GM21825 (cell line): ENCODE data around the gene PRKN.

ENCODE experiments used
- ATAC-seq: cut with Tn5 transposase; IDR thresholded peaks from one replicate; pipeline ENCODE4 v1.9.1; 2021; ENCODE audit warnings: mild to moderate bottlenecking, moderate library complexity; ENCODE audit not compliant: unreplicated experiment

PRKN gene

GRCh38 chr6:161414707-161415106 is 1312.9 kb downstream of the PRKN start:
- no peak for ATAC-seq

GRCh38 chr6:161414180-161414579 is 1313.4 kb downstream of the PRKN start:
- ATAC-seq: no peak

- no peak for ATAC-seq
These were observed 1314.2 kb downstream of the PRKN start for GRCh38 chr6:161413355-161413771.

- ATAC-seq: no peak
These were observed 1314.8 kb downstream of the PRKN start for GRCh38 chr6:161412795-161413194.

GRCh38 chr6:161411265-161411944 is 1316.2 kb downstream of the PRKN start:
- ATAC-seq: no peak

- ATAC-seq: no peak
These were observed 1316.8 kb downstream of the PRKN start for GRCh38 chr6:161410736-161411135.

GRCh38 chr6:161410076-161410475 is 1317.5 kb downstream of the PRKN start:
- no peak for ATAC-seq

- ATAC-seq: no peak
These were observed 1318.2 kb downstream of the PRKN start for GRCh38 chr6:161409353-161409752.

- ATAC-seq: no peak
These were observed 1319.5 kb downstream of the PRKN start for GRCh38 chr6:161408041-161408440.

GRCh38 chr6:161407581-161407980 is 1320.0 kb downstream of the PRKN start:
- ATAC-seq: no peak

- ATAC-seq: no peak
These were observed 1320.5 kb downstream of the PRKN start for GRCh38 chr6:161407115-161407514.

GRCh38 chr6:161406646-161407045 is 1320.9 kb downstream of the PRKN start:
- ATAC-seq: no peak

- no peak for ATAC-seq
These were observed 1322.1 kb downstream of the PRKN start for GRCh38 chr6:161405418-161405817.

GRCh38 chr6:161403717-161404116 is 1323.8 kb downstream of the PRKN start:
- ATAC-seq: no peak

- ATAC-seq: no peak
These were observed 1325.8 kb downstream of the PRKN start for GRCh38 chr6:161401587-161402309.

- ATAC-seq: no peak
These were observed 1326.9 kb downstream of the PRKN start for GRCh38 chr6:161400671-161401070.

- no peak for ATAC-seq
These were observed 1331.0 kb downstream of the PRKN start for GRCh38 chr6:161396539-161396938.

GRCh38 chr6:161395716-161396231 is 1331.8 kb downstream of the PRKN start:
- no peak for ATAC-seq

GRCh38 chr6:161394437-161394836 is 1333.1 kb downstream of the PRKN start:
- no peak for ATAC-seq

- peak; percentile 99 for ATAC-seq
These were observed 1333.7 kb downstream of the PRKN start for GRCh38 chr6:161393839-161394364.

GRCh38 chr6:161393292-161393691 is 1334.3 kb downstream of the PRKN start:
- ATAC-seq: no peak

GRCh38 chr6:161389756-161390155 is 1337.8 kb downstream of the PRKN start:
- ATAC-seq: no peak
